K562 (cell line): ENCODE results near the gene SLC26A6. TPM values are rescaled to one million over a fixed set of nuclear protein-coding genes. Genes with fewer than 3 reads are reported as not detected.

ENCODE experiments used
- ATAC-seq: fragments of 200-7000 bp; cut with Tn5 transposase; 3 replicates; pipeline ENCODE4 v1.9.1; 2020; ENCODE audit warnings: moderate library complexity
- BruUV-seq: library from RNA; stranded (reverse); fragments of 400-500 nt; replicated peaks from 2 replicates; lab custom pipeline; 2021; lab: Mats Ljungman, UMichigan
- CTCF ChIA-PET: fragments of 300-600 bp; formaldehyde crosslinking; extraction: SDS; loops from one replicate; lab custom pipeline; 2021; ENCODE audit warnings: low intra/inter-chr PET ratio; lab: Yijun Ruan, JAX
- POLR2A ChIA-PET: fragments of 300-600, 350-650 bp; sonication (Branson Sonifier 250); formaldehyde crosslinking; extraction: SDS; loops from one replicate; lab custom pipeline; 2021; ENCODE audit warnings: antibody characterized with exemption, inconsistent platforms; lab: Yijun Ruan, JAX
- DNase-seq, 4 experiments: peaks; one replicate each; pipeline versions ENCODE4 v3.0.0 to v3.0.0-alpha.2; 2011 to 2018; ENCODE audit warnings: low spot score in 3 of 4, mixed read lengths in 3 of 4; ENCODE audit errors: extremely low read depth in 1 of 4
- FAIRE-seq: peaks from 2 replicates; lab custom pipeline; 2011; peaks lifted over from hg19 to GRCh38; lab: Jason Lieb, UNC
- H2AFZ ChIP-seq: 2 replicates; pipeline ENCODE4 v1.6.0; 2011; ENCODE audit warnings: low read depth, low read length, control low read depth, inconsistent platforms
- H3K27ac ChIP-seq: fragments of 200-600 bp; 3 replicates; pipeline ENCODE4 v1.8.0; 2011; ENCODE audit warnings: low read depth, mild to moderate bottlenecking, control low read depth, inconsistent platforms, low read length, moderate library complexity, mixed read lengths; ENCODE audit errors: extremely low read depth
- H3K27me3 ChIP-seq, 2 experiments: fragments of 300-600 bp in 1 of 2; 2 replicates in 1 of 2; 3 replicates in 1 of 2; pipeline versions ENCODE4 v1.6.0 to v1.8.0; 2011; ENCODE audit warnings: inconsistent platforms in 2 of 2, low read length in 2 of 2, mild to moderate bottlenecking in 1 of 2, mixed read lengths in 1 of 2, moderate library complexity in 1 of 2; ENCODE audit not compliant: control insufficient read depth in 2 of 2, insufficient read depth in 2 of 2
- H3K36me3 ChIP-seq: fragments of 300-600 bp; 3 replicates; pipeline ENCODE4 v1.8.0; 2011; ENCODE audit warnings: mild to moderate bottlenecking, low read length, inconsistent platforms; ENCODE audit not compliant: control insufficient read depth, insufficient read depth
- H3K4me1 ChIP-seq, 2 experiments: fragments of 200-600 bp in 1 of 2; replicated peaks in 1 of 2; 2 replicates in 1 of 2; 3 replicates in 1 of 2; pipeline versions ENCODE4 v1.5.1 to v1.8.0; 2011; ENCODE audit warnings: inconsistent platforms in 2 of 2, low read length in 2 of 2, mild to moderate bottlenecking in 1 of 2, mixed read lengths in 1 of 2, moderate library complexity in 1 of 2; ENCODE audit not compliant: control insufficient read depth in 2 of 2, insufficient read depth in 2 of 2
- H3K4me2 ChIP-seq: 2 replicates; pipeline ENCODE4 v1.6.1; 2011; ENCODE audit warnings: low read length, control low read depth, inconsistent platforms, mixed read lengths; ENCODE audit not compliant: insufficient read depth
- H3K4me3 ChIP-seq: fragments of 200-600 bp; sonication (generic), shearing (Covaris generic); 2 replicates; pipeline ENCODE4 v1.5.1; 2016; ENCODE audit warnings: control low read depth, inconsistent platforms
- H3K79me2 ChIP-seq: fragments of 200-600 bp; 3 replicates; pipeline ENCODE4 v1.8.0; 2011; ENCODE audit warnings: low read length, inconsistent platforms; ENCODE audit not compliant: control insufficient read depth, insufficient read depth
- H3K9ac ChIP-seq, 2 experiments: 2 replicates each; pipeline versions ENCODE4 v1.6.0 to v1.6.1; 2011; ENCODE audit warnings: low read depth in 2 of 2, low read length in 2 of 2, control low read depth in 1 of 2, inconsistent platforms in 1 of 2, mild to moderate bottlenecking in 1 of 2, mixed read lengths in 1 of 2; ENCODE audit not compliant: insufficient read depth in 1 of 2
- H3K9me1 ChIP-seq: one replicate; pipeline ENCODE4 v1.6.0; 2011; ENCODE audit warnings: inconsistent platforms, mild to moderate bottlenecking, low read length, moderate library complexity; ENCODE audit not compliant: control insufficient read depth, insufficient read depth
- H3K9me3 ChIP-seq: replicated peaks from 2 replicates; pipeline ENCODE4 v1.5.1; 2011; ENCODE audit warnings: low read depth, low read length, inconsistent platforms; ENCODE audit not compliant: control insufficient read depth, insufficient read depth
- H4K20me1 ChIP-seq: replicated peaks from 2 replicates; pipeline ENCODE4 v1.6.1; 2011; ENCODE audit warnings: low read length, inconsistent platforms, mixed read lengths; ENCODE audit not compliant: control insufficient read depth, insufficient read depth
- DIDO1 ChIP-seq: fragments of 450-650 bp; IDR thresholded peaks from 2 replicates; pipeline ENCODE4 v1.6.1; 2016; ENCODE audit warnings: low read depth, missing biosample characterization, missing genetic modification characterization
- EGR1 ChIP-seq: fragments of 450-650 bp; conservative IDR thresholded peaks from 2 replicates; pipeline ENCODE4 v1.6.1; 2017; ENCODE audit warnings: mild to moderate bottlenecking
- FOS ChIP-seq: IDR thresholded peaks from 3 replicates; pipeline ENCODE4 v1.6.1; 2011; ENCODE audit not compliant: insufficient read length; ENCODE audit errors: extremely low read depth
- IRF2 ChIP-seq: sonication (generic); formaldehyde crosslinking; IDR thresholded peaks from 2 replicates; pipeline ENCODE4 v1.8.1; 2022; ENCODE audit warnings: mild to moderate bottlenecking, missing genetic modification reagents
- MXI1 ChIP-seq: IDR thresholded peaks from 2 replicates; pipeline ENCODE4 v1.6.1; 2011; ENCODE audit warnings: low read depth, mild to moderate bottlenecking, improper control_type of control experiment, low read length
- RFX5 ChIP-seq: IDR thresholded peaks from 2 replicates; pipeline ENCODE4 v1.6.1; 2011; ENCODE audit warnings: low read depth, mild to moderate bottlenecking, improper control_type of control experiment, low read length
- SAP30 ChIP-seq: fragments of 200-600 bp; sonication (generic); IDR thresholded peaks from 2 replicates; pipeline ENCODE4 v1.6.1; 2012; ENCODE audit warnings: borderline replicate concordance, low read depth, mild to moderate bottlenecking, moderate library complexity, low read length, control low read depth, inconsistent platforms; ENCODE audit not compliant: insufficient read depth, poor library complexity, severe bottlenecking
- SNAPC5 ChIP-seq: fragments of 250-450 bp; sonication (Bioruptor Pico); IDR thresholded peaks from 2 replicates; pipeline ENCODE4 v1.8.0; 2021; ENCODE audit warnings: moderate library complexity, mild to moderate bottlenecking, inconsistent platforms
- SPI1 ChIP-seq: IDR thresholded peaks from 2 replicates; pipeline ENCODE4 v1.6.1; 2011; ENCODE audit warnings: low read depth, low read length, control low read depth, borderline replicate concordance
- SRSF7 ChIP-seq: fragments of 200-400 bp; formaldehyde crosslinking; optimal IDR thresholded peaks from 2 replicates; pipeline ENCODE3; 2017; ENCODE audit warnings: mild to moderate bottlenecking, low read depth, low read length
- XRCC4 ChIP-seq: IDR thresholded peaks from one replicate; pipeline ENCODE4 v1.6.1; 2011; ENCODE audit not compliant: insufficient read depth, insufficient read length; ENCODE audit errors: extremely low read depth
- ZNF407 ChIP-seq: fragments of 450-650 bp; IDR thresholded peaks from 2 replicates; pipeline ENCODE4 v1.6.1; 2016; ENCODE audit warnings: low read depth
- ZNF707 ChIP-seq: fragments of 250-450 bp; sonication (Bioruptor Pico); conservative IDR thresholded peaks from 2 replicates; pipeline ENCODE4 v1.8.0; 2022; ENCODE audit warnings: inconsistent platforms, mild to moderate bottlenecking, moderate library complexity
- WGBS: fragments of 100-300 bp; shearing (Covaris generic); methylation state at CpG from one replicate; pipeline ENCODE4 v1.1.6; 2016; ENCODE audit warnings: low coverage, mixed read lengths; ENCODE audit not compliant: insufficient coverage; ENCODE audit errors: missing lambda C conversion rate; 5-methylcytosine and 5-hydroxymethylcytosine counted together
- in situ Hi-C: fragments of 300-500 bp; cut with MboI; formaldehyde crosslinking; loops from 4 replicates; pipeline ENCODE4 v1.15.0; 2018; ENCODE audit warnings: inconsistent platforms, mixed read lengths
- intact Hi-C: fragments of 100-400 bp; cut with micrococcal nuclease; formaldehyde crosslinking; loops from 2 replicates; pipeline ENCODE4 v1.14.2; 2022
- polyA plus RNA-seq, 8 experiments: library from polyadenylated mRNA; depleted of rRNA in 4 of 8; stranded (reverse) in 5 of 8; unstranded in 3 of 8; fragments of >200 nt; fragmentation: Nextera tagmentation in 2 of 8; fragmentation: Illumina TruSeq in 1 of 8; extraction: Ambion mirVana in 2 of 8; extraction: Trizol in 1 of 8; gene quantifications; 2 replicates each; pipeline versions ENCODE4 v1.2.1 to v1.2.3, GENCODE V29; 2011 to 2014; ENCODE audit warnings: inconsistent platforms in 1 of 8, missing spikeins in 1 of 8
- total RNA-seq, 7 experiments: library from RNA; depleted of rRNA in 6 of 7; stranded (reverse); fragments of >200 nt in 6 of 7; fragmentation: Illumina TruSeq in 2 of 7; extraction: Trizol in 2 of 7; gene quantifications; 2 replicates each; pipeline versions ENCODE4 v1.2.1 to v1.2.3, GENCODE V29; 2011 to 2021; ENCODE audit warnings: low replicate concordance in 1 of 7

SLC26A6 gene
- total and polyA plus RNA-seq, 9 of the 15 experiments (the other 6 are each of a cell fraction or from before 2014, with no cell fraction given) = 2.1 to 27.2 (median 14.8) TPM

DNA sequence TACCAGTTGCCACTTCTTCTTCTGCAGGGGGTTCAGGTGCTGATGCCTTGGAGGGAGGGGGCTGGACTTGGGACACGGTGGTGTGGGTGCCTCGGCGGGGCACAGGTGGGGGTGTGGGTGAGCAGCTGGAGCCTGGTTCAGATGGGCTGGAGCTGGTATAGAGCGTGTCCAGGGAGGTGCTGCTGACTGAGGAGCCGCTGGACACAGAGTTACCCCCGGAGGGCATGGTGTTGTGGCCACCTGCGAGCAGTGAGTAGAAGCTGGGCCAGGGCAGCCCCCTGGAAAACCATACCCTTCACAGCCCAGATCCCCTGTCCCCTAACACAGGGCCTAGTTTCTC, 46.2 kb upstream of the SLC26A6 start (continued):
- TF ChIP-seq RFX5 = no peak

DNA sequence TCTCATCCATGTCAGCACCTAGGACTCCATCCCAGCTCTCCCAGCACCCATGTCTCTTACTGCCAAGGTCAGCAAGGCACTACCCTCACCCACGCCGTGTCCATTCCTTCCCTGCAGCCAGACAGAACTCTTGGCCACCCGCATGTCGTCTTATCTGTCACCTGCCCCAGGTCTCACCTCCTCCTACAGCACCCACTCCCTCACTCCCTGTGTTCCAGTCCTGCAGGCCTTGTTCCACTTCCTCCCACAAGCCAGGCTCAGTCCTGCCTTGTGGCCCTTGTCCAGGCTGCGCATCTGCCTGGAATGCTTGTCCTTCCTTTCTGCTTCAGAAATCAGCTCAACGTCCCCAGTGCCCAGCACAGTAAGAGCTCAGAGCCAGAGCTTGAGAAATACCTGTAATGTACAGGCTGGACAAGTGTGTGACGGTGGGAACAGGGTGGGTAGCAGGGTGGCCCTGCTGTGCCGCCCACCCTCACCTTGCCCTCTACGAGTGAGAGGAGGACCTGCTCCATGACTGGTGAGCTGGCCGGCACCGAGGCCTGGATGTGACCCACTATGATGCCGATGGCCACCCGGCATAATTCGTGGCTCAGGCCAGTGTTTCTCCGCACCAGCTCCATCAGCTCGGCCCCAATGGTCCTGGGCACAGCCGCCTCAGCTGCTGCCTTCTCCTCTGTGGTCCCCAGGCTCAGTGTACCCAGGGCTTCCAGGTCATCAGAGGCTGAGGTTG, 45.7 kb upstream of the SLC26A6 start:
- no TSS peak for BruUV-seq
- Histone ChIP-seq H3K9me1 (no peaks in the 10 kb centered on the region), H3K36me3 (peaks cover 56% of the 10 kb centered on the region; the same call in 2 of the 3 replicates), H3K9ac (no peak overlapping the region), H3K4me3 (no peak overlapping the region), H4K20me1 (peaks cover 10% of the 10 kb centered on the region; the same call in 1 of the 2 replicates), H3K27ac (no peak overlapping the region), H3K4me2 (no peak overlapping the region), H3K9me3 (no peaks in the 10 kb centered on the region), H3K4me1 (peaks cover 18 to 23% of the 10 kb centered on the region in 2 experiments; a peak in 4 of 5 replicates), H2AFZ (no peak overlapping the region), H3K79me2 (peaks cover 27% of the 10 kb centered on the region), H3K27me3 (no peaks in the 10 kb centered on the region)
- no peak for ATAC-seq
- POLR2A ChIA-PET = interaction anchor here (0.7 to 1.3 kb wide), 3 partner anchors 8 to 177 kb away, joined by 3 to 4 read pairs (median 3); no protein-coding TSS in a partner anchor
- CTCF ChIA-PET = no interaction called here
- 99% methylated on average over 12 of the region's 17 CpGs for WGBS
- in situ Hi-C loops = no loop called here
- no peak for DNase-seq
- FAIRE-seq = no peak
- intact Hi-C loops = no loop called here
- no peak for TF ChIP-seq EGR1
- no peak for TF ChIP-seq XRCC4
- no peak for TF ChIP-seq SAP30
- TF ChIP-seq ZNF707 (CRISPR knock-in tag) = no peak
- TF ChIP-seq FOS = no peak
- no peak for TF ChIP-seq SPI1
- no peak for TF ChIP-seq DIDO1 (tag)
- no peak for TF ChIP-seq IRF2 (CRISPR knock-in tag)
- no peak for TF ChIP-seq ZNF407
- no peak for TF ChIP-seq MXI1
- no peak for TF ChIP-seq SNAPC5 (CRISPR knock-in tag)
- no peak for TF ChIP-seq SRSF7
